Measurements from ENCODE around the gene UBR3. TPM values are rescaled to one million over a fixed set of nuclear protein-coding genes. Genes with fewer than 3 reads are reported as not detected.

UBR3 gene
- total RNA-seq, 2 donors from 2014 or later = 20.4 to 24.8 TPM

Other genes starting within 250 kb of the UBR3 start
- gene PPIG, start 243.1 kb upstream of the UBR3 start, total RNA-seq = 10 to 100 TPM; 59.5 to 72.7 TPM
- 1 to 10 TPM in 1 of 2 donors, under 1 TPM in 1; 0.70 to 1.9 TPM for gene CFAP210, start 133.0 kb upstream of the UBR3 start, total RNA-seq
- 1 to 10 TPM; 6.3 to 7.3 TPM for gene PHOSPHO2, start 133.0 kb upstream of the UBR3 start, total RNA-seq
- 10 to 100 TPM; 43.4 to 61.9 TPM for gene KLHL23, start 93.6 kb upstream of the UBR3 start, total RNA-seq
- 100 to 1,000 TPM; 182 to 208 TPM for gene SSB, start 28.6 kb upstream of the UBR3 start, total RNA-seq
- 100 to 1,000 TPM in 1 of 2 donors, 10 to 100 TPM in 1; 76.1 to 102 TPM for gene METTL5, start 2.5 kb upstream of the UBR3 start, total RNA-seq

Data from endodermal cell (in vitro differentiated cells).